Measurements from ENCODE around the gene RPL10.
"Not testable (repeated sequence)": the region's sequence is repeated elsewhere in the genome, so short reads cannot be mapped to it uniquely, and the experiment has no call there.

Gene RPL10

DNA sequence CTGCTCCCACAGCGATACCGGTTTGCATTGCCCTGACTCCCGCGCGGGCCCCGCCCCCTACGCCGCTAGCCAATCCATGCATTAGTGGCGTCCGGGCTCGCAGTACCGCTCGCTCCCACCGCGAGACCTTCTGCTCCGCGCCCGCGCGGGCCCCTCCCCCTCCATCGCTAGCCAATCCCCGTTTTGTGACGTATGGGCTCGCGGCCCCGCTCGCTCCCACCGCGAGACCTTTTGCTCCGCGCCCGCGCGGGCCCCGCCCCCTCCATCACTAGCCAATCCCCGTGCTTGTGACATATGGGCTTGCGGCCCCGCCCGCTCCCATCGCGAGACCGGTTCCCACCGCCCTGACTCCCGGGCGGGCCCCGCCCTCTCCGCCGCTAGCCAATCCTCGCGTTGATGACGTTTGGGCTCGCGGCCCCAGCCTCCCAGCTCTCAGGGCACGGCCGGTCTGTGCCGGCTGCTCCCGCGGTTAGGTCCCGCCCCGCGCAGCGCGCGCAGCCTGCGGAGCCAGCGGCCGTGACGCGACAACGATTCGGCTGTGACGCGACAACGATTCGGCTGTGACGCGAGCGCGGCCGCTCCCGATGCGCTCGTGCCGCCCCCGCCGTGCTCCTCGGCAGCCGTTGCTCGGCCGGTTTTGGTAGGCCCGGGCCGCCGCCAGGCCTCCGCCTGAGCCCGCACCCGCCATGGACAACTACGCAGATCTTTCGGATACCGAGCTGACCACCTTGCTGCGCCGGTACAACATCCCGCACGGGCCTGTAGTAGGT lies 19.2 kb upstream of the RPL10 start, which contains the start of gene EMD:
TSS of gene EMD (plus strand) at position 497 of the 770 bp plus-strand sequence. CDS start at position 687, 190 bp downstream.
- peak; percentile 97 for DNase-seq

DNA sequence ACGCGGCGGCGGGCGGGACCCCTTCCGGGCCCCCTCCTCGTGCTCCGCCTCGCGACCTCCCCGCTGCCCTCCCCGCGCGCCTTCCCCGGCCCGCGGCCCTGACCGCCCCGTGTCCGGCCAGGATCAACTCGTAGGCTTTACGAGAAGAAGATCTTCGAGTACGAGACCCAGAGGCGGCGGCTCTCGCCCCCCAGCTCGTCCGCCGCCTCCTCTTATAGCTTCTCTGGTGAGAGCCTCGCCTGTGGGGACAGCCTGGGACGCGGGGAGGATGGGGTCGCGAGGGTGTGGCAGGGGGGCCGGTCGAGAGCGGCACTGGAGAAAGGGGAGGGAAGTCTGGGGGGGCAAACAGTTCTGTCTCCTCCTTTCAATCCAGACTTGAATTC lies 18.6 kb upstream of the RPL10 start:
- no peak for DNase-seq

DNA sequence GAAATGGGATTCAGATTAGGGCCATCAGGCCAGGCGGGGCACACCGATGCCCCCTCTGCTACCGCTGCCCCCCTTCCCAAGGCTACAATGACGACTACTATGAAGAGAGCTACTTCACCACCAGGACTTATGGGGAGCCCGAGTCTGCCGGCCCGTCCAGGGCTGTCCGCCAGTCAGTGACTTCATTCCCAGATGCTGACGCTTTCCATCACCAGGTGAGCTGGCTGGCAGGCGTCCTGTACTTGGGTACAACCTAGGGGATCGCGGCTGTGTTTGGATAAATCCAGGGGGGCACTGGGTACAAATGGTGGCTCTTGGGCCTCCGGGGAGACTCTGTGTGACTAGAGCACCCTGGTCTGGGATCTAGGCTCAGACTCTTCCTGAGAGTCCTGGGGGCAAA lies 18.0 kb upstream of the RPL10 start:
- DNase-seq = no peak

DNA sequence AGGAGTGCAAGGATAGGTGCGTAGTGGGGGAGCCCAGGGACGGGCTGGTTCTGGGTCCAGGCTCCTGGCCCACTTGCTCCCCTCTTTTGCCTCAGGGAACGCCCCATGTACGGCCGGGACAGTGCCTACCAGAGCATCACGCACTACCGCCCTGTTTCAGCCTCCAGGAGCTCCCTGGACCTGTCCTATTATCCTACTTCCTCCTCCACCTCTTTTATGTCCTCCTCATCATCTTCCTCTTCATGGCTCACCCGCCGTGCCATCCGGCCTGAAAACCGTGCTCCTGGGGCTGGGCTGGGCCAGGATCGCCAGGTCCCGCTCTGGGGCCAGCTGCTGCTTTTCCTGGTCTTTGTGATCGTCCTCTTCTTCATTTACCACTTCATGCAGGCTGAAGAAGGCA lies 17.4 kb upstream of the RPL10 start:
- DNase-seq = no peak

DNA sequence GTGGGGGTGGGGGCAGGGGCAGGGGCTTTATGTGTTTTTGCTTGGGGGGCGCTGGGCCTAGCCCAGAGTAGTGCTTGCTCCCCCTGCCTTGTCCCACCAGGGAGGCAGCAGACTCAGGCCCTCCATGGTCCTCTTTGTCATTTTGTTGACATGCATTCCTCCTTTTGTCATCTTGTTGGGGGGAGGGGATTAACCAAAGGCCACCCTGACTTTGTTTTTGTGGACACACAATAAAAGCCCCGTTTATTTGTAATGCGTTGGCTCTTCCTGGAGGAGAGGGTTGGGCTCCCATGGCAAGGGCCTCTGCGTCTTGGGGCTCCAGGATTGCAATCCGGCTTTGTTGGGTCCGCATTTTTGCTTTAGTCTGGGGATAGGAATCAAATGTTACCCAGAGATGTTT lies 16.9 kb upstream of the RPL10 start:
- no peak for DNase-seq

DNA sequence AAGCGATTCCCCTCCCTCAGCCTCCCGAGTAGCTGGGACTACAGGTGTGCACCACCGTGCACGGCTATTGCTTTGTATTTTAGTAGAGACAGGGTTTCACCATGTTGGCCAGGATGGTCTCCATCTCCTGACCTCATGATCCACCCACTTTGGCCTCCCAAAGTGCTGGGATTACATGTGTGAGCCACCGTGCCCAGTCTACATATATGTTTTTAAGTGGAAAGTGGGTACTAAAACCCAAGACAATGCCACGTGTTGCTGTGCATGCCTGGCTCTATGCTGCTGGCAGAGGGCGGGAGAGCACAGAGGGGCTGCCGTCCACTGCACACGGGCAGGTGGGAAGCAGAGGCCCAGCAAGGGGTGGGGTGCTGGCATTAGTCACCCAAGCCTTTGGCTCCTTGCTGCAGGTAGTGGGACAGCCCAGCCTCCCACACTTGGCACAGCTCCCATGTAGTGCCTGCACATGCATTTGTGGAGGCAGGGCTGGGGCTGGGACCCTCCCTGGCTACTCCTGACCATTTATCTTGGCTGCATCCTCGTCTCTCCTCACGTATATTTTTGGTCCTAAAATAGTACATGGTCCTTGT lies 15.6 kb upstream of the RPL10 start:
- DNase-seq = no peak

DNA sequence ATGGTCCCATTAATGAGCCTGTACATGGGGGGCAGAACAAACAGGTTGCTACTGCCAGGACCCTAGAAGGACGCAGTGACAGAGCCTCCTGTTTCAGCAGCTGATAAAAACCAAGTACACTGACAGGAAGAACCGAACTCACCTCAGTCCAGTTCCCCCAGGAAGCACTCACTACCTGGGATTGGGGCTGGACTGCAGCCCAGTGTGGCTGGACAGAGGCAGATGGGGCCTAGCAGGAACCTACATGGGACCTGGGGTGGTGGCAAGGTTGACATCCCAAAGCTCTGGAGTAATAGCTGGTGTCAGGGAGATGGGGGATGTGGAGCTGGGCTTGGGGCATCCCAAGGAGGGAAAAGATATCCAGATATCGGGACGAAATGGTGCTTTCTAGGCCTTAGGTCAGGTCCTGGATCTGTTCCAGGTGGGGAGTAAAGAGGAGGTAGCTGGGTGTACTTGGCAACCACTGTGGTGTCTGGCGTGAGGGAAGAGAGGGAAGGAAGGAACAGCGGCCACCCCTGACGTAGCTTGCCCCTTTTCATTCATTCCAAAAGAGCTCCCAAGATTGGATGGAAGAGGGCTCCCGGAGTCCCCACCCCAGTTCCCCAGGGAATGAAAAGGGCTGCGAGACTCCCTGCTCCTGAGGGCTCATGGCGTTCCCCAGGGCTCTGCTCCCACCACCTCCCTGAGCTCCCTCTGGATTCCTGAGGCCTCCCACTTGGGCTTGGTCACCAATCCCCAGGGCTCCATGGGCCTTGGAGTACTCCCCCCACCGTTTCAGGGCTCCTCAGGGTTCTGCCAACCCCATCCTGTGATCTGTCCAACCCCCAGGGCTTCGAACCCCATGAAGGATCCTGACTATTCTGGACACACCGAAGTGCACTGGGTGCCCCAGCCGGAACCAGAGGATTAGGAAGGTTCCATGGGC lies 14.6 kb upstream of the RPL10 start:
- DNase-seq = no peak

DNA sequence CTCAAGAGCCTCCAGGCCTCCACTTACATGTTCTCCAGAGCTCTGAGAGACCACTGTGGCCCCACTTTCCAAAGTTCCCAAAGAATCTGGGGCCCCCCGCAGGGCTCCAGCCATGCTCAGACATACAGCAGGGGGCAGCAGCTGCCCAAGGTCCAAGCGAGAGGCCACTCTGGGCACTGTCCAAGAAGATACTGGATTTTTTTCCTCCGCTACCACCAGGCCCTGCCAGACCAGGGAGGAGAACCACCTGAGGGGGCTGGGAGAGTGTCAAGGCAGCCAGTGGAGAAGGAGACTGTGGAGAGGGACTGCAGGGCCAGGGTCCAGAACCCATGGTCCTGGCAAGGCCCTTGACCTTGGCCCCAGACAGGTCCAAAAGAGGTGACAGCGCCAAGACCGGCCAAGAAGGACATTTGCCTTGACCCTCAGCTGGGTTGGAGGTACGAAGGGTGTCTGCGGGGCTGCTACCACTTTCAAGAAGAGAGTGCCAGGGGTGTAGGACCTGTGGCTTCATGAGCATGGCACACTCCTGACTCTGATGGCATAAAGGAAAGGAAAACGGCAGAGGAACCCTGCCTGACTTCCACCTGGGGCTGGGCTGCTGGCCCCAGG lies 13.8 kb upstream of the RPL10 start:
- DNase-seq = no peak

DNA sequence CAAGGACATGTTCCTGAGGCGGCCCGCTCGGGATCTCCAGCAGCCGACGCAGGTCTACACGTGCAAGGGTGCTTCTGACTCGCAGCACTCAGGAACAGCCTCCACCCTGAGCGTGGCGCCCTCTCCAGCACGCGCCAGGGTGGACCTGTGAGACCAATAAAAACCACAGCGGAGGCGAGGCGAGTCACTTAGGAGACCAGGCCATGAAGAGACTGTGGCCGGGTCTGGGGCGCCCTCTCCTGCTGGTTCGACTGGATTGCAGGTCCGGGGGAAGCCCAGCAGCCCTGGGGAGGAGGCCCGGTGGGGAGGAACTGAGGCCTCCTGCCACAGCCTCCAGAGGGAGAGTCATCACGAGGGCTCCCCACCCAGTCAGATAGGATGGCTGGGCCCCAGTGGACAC lies 10.1 kb upstream of the RPL10 start:
- DNase-seq = not testable (repeated sequence)

DNA sequence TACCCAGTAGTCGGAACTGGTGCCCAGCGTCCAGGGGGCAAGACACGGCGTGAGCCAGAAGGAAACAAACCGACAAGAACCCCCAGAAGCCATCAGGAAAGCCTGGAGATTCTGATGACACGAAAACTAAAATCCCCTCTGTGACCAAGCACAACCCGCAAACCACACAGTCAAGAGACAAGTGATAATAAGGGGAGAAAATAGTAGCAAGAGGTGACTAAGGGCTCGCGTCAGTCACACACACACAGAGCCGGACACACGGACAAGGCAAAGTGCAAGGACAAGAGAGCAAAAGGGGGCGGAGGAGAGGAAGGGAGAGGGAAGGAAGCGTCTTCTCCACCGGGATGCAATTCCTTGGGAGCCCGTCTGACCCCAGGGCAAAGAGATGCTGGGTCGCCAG lies 9.5 kb upstream of the RPL10 start:
- DNase-seq = not testable (repeated sequence)

DNA sequence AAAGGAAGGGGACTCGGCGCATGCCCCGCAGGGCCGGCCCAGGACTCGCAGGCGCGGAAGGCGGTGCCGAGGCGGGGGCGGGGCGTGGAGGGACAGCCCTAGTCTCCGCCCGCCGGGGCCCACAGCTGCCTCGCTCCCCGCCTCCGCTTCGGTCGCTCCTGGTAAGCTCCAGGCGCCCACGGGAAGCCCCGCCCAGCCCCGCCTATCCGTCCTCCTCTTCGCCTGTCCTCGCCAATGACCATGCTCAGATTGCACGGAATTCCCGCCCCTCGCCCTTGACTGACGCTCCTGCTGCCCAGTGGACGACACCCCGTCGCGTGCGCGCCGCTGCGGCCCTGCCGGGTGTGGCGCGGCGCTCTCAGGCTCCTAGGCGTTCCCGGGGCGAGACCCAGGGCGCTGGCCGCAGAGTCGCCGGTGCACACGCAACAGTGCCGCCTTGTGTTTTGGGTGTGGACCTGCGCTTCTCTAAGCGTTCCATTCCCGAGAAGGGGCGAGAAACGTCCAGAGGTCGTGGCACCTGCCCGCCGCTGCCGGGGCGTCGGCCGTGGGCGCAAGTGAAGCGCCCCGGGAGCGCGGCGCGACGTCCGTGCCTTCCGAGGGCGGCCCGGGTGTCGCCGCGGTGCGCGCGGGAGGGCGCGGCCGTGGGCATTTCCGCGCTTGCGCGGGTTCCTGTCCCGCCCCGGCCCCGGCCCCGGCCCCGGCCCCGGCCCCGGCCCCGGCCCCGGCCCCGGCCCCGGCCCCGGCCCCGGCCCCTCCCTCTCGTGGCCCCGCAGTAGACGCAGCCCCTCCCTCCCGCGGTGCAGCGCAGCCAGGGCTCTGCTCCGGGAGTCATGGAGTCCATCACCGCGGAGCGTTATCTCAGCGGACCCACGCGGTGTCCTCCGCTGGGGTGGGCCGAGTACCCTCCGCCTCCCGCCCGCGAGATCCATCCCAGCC lies 8.1 kb upstream of the RPL10 start:
- not testable (repeated sequence) for DNase-seq

DNA sequence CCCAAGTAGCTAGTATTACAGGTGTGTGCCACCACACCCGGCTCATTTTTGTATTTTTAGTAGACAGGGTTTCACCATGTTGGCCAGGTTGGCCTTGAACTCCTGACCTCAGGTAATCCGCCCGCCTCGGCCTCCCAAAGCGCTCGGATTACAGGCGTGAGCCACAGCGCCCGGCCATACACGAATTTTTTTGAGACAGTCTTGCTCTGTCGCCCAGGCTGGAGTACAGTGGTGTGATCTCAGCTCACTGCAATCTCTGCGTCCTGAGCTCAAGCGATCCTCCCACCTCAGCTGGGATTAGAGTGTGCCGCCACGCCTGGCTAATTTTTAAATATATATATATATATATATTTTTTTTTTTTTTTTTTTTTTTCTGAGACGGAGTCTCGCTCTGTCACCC lies 1.8 kb upstream of the RPL10 start:
- DNase-seq = not testable (repeated sequence)

DNA sequence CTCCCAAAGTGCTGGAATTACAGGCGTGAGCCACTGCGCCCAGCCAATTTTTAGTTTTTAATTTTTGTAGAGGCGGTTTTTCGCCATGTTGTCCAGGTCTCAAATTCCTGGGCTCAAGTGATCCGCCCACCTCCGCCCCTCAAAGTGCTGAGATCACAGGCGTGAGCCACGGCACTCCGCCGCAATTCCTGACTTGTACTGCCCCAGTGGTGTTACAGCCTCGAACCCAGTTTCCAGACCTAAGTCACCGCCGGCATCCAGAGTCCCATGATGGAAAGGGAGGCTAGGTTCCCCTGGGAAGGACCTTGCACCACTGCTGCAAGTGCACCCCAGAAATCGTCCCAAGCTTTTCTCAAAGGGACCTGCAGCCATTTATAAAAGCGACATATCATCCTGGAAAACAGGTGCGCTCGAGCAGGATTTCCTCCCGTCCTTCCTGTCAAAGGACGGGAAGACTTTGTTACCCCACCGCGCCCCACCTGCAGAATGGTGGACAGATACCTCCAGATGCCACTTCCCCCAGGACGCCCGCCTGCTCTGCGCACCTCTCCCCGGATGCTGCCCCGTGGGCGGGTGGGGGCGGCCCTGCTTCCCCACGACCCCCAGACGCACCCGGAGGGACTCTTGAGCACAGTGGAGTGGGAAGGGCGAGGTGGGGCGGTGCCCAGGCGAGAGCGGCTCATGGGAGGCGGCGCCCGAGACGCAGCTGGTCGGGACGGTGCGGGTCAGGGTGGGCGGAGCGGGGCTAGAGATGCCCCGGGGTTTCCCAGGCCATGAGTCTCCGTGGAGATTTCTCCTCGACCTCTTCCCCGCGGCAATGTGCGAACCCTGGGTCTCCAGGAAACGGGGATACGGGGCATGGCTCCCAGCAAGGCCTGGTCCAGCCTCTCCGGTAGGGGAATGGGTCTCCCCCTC lies 947 bp upstream of the RPL10 start:
- peak; percentile 87 for DNase-seq

DNA sequence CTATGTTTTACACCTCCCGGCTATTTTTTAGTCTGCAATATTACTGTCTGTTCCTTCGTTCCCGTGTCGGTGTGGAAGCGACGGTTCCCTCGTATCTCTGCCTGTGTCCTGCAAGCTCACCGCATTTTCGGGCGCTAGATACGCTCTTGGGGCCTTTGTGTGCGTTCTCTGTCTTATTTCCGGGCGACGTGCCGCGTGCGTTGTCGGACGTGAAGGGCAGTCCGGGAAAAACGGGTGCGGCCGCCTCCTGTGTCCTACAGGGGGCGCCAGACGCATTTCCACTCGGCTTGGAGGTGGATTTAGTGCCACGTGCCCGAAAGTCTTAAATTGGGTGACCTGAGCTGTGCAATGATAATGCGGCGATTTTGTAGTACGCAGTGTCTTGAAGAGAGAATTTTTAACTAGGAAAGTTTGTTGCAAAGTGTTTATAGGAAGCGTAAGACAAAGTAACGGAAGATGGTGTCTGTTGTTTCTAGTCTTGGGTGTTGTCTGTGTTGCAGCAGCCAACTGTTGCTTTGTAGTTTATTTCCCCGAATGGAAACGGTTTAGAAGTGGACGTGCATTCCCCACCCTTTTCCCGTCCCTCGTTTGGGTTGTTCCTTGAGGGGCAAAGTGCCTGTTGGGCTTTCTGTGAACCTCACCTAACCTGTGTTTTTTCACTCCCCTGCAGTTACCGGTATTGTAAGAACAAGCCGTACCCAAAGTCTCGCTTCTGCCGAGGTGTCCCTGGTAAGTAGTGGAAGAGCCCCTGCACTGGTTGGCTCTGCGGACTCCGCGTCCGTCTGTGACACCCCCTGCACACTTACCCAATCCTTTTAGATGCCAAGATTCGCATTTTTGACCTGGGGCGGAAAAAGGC lies 720 bp downstream of the RPL10 start:
- peak; percentile 94 for DNase-seq

DNA sequence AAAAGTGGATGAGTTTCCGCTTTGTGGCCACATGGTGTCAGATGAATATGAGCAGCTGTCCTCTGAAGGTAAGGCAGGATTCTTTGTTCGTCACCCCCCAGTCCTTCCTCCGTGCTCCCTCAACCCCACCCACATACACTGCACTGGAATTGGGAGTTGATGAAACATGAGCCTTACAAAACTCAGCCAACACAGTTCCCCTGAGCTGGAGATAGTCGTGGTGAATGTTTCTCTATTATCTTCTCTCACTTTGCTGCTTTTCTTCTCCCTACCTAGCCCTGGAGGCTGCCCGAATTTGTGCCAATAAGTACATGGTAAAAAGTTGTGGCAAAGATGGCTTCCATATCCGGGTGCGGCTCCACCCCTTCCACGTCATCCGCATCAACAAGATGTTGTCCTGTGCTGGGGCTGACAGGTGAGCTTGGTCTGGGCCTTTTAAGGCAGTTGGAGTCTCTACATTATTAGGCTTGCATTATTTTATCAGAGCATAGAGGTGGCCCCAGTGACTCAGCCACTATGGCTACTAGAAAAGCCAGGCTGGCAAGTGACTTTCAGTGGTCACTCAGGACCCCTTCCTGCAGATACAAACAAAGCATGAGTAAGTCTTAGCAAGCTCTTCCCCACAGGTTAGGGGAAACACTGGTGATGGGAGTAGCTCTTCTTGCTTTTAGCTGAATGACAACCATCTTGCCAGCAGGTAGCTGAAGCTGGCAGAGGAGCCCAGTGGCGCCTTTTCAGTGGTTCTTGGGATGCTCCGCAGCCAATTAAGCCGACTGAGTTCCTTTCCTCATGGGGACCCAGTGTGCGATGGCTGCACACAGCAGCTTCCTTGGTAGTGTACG lies 1.6 kb downstream of the RPL10 start:
- no peak for DNase-seq

DNA sequence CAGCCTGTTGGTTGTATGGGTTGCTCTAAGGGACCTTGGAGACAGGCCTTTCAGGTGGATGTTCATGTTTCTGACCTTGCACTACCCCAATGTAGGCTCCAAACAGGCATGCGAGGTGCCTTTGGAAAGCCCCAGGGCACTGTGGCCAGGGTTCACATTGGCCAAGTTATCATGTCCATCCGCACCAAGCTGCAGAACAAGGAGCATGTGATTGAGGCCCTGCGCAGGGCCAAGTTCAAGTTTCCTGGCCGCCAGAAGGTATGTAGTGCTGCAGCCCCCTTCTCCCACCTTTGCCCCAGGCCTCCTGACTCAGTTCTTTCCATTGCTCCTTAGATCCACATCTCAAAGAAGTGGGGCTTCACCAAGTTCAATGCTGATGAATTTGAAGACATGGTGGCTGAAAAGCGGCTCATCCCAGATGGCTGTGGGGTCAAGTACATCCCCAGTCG lies 2.2 kb downstream of the RPL10 start:
- DNase-seq = not testable (repeated sequence)

DNA sequence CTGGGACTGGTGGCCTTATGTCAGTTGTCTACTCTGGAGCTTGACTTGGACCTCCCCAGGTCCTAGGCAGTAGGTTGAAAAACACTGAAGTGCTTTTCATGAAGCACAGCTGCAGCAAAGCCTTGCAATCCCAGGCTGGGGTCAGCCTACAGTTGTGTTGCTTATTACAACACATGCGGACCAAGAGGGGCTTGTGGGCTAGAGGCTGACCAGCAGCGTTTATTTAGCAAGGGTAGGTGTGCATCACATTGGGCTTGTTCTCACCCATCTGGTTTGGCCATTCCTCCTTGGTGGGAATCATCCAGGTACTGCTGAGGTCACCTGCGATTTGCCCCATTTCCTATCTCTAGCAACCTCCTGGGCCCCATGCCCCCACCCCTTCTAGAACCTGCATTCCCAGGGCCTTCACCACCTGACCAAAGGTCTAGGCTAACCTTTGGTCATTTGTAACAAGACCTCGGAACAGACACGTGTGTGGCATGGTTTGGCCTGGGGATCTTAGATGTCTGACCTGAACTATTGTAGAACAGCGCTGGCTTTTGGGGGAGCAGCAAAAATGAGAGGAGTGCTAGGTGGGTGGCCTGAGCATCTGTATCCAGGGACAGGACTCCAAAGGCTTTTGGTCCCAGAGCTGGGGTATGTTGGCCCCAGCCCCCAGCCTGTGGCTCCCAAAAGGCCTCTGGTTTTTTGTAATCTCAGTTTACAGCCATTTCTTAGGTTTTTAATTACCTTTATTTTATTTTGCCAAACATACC lies 3.0 kb downstream of the RPL10 start:
- DNase-seq = no peak
